ENCODE results near the gene CNTNAP2. TPM values are rescaled to one million over a fixed set of nuclear protein-coding genes. Genes with fewer than 3 reads are reported as not detected.

Gene CNTNAP2
- total and polyA plus RNA-seq, 12 donors = 0.07 to 0.77 (median 0.24) TPM

DNA sequence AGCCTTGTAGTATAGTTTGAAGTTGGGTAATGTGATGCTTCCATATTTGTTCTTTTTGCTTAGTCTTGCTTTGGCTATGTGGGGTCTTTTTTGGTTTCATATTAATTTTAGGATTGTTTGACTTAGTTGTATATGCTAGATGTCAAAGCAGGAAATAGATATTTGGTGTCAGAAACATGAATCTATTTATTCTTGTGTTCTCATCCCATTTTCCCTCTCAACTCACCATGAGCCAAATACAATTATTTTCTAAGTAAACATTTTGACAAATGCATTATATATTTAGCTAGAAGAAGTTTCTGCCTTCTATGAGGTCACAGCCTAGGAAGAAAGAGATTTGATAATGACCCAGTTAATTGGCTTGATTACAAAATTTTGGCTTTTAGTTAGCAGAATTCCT is 1313.4 kb downstream of the CNTNAP2 start:
- TF ChIP-seq, protein P1, sequence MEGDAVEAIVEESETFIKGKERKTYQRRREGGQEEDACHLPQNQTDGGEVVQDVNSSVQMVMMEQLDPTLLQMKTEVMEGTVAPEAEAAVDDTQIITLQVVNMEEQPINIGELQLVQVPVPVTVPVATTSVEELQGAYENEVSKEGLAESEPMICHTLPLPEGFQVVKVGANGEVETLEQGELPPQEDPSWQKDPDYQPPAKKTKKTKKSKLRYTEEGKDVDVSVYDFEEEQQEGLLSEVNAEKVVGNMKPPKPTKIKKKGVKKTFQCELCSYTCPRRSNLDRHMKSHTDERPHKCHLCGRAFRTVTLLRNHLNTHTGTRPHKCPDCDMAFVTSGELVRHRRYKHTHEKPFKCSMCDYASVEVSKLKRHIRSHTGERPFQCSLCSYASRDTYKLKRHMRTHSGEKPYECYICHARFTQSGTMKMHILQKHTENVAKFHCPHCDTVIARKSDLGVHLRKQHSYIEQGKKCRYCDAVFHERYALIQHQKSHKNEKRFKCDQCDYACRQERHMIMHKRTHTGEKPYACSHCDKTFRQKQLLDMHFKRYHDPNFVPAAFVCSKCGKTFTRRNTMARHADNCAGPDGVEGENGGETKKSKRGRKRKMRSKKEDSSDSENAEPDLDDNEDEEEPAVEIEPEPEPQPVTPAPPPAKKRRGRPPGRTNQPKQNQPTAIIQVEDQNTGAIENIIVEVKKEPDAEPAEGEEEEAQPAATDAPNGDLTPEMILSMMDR (IDR thresholded peaks at IDR 0.05) = no peak
- Histone ChIP-seq H3K27ac (no peak overlapping the region), H3K4me1 (no peaks in the 10 kb centered on the region), H3K36me3 (no peaks in the 10 kb centered on the region), H3K4me3 (no peak overlapping the region), H3K27me3 (no peaks in the 10 kb centered on the region), H3K9me3 (peaks cover 0 to 28% (median 3%) of the 10 kb centered on the region in 11 donors)
- DNase-seq = no peak
- intact Hi-C loops (cut with DNase I) = loop anchor here in 1 of 10 donors (5.0 kb wide), 1 partner anchor 42 kb away; no protein-coding TSS in a partner anchor
- ATAC-seq = no peak

DNA sequence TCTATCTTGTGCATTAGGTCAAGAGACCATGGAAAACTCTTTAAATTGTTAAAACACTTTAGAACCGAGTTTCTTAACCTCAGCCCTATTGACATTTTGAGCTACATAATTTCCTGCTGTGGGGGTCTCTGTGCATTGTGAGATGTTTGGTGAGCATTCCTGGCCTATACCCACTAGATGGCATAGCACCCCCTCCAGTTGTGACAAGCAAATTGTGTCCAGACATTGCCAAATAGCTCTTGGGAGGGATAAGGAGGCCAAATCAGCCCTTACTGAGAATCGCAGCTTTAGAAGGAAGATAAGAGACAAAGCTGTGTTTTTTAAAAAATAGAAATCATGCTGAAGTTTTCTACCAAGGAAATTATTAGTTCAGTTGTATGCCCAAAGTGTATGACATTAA is 1315.5 kb downstream of the CNTNAP2 start:
- intact Hi-C loops (cut with DNase I) = loop anchor here in 1 of 10 donors (5.0 kb wide), 1 partner anchor 40 kb away; no protein-coding TSS in a partner anchor
- ATAC-seq = no peak
- Histone ChIP-seq H3K4me1 (no peaks in the 10 kb centered on the region), H3K9me3 (peaks cover 0 to 25% (median under 1%) of the 10 kb centered on the region in 11 donors), H3K27ac (no peak overlapping the region), H3K36me3 (no peaks in the 10 kb centered on the region), H3K27me3 (no peaks in the 10 kb centered on the region), H3K4me3 (no peak overlapping the region)
- 15 to 19% methylated on average over 2 of the region's 2 CpGs for WGBS, 2 donors
- TF ChIP-seq, protein P1 (IDR thresholded peaks at IDR 0.05) = no peak
- DNase-seq = no peak

DNA sequence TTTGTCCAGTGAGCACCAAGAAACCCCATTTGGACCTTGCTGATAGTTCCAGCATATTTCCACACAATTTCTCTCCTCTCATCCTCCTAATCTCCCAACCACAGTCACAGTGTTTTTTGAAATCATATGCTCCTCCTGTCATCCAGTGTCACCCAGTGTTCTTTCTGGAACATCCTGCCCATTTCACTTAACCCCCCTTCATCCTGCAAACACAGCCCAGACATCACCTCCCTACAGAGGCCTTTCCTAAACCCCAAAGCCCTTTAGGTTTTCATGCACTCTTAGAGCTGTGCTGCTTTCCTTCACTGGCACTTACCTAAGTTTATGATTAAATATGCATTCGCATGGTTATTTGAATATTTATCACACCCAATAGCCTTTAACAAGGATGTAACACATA is 1316.0 kb downstream of the CNTNAP2 start:
- 80 to 81% methylated on average over 1 of the region's 1 CpG for WGBS, 2 donors

DNA sequence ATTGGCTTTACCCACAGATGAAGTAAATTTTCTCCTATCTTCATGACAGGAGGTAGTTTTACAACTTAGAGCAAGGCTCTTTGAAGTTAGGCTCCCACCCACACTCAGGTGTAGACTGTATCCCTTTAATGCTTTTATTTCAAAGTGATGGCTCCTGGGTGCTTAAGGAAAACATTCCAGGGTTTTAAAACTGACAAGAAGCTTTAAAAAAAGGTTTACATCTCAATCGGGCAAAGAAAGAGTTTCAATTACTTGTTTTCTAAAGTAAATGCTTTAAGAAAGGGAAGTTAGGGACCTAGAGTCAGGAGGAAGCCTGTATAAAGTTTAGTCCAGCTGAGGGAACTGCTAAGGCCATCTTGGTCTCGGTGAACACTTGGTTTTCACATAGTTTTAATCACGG is 1320.1 kb downstream of the CNTNAP2 start:
- intact Hi-C loops (cut with DNase I) = no loop called here
- 38 to 44% methylated on average over 3 of the region's 3 CpGs for WGBS, 2 donors

More for the DNA sequence above, 1316.0 kb downstream of the CNTNAP2 start:
- Histone ChIP-seq H3K4me1 (no peaks in the 10 kb centered on the region), H3K9me3 (peaks cover 0 to 20% (median 0%) of the 10 kb centered on the region in 11 donors), H3K36me3 (no peaks in the 10 kb centered on the region), H3K27me3 (no peaks in the 10 kb centered on the region), H3K4me3 (no peak overlapping the region), H3K27ac (no peak overlapping the region)
- TF ChIP-seq, protein P1 (IDR thresholded peaks at IDR 0.05) = no peak
- DNase-seq (no peak), ATAC-seq (no peak)
- intact Hi-C loops (cut with DNase I) = loop anchor here in 1 of 10 donors (5.0 kb wide), 1 partner anchor 40 kb away; no protein-coding TSS in a partner anchor

More for the DNA sequence above, 1320.1 kb downstream of the CNTNAP2 start:
- H3K9me3 ChIP-seq = peaks cover 0 to 23% (median 9%) of the 10 kb centered on the region in 11 donors
- H3K27me3 ChIP-seq = no peaks in the 10 kb centered on the region
- no peak overlapping the region for H3K27ac ChIP-seq
- H3K4me1 ChIP-seq = no peaks in the 10 kb centered on the region
- TF ChIP-seq, protein P1 (IDR thresholded peaks at IDR 0.05) = no peak
- DNase-seq (no peak), ATAC-seq (no peak)
- H3K36me3 ChIP-seq = no peaks in the 10 kb centered on the region
- no peak overlapping the region for H3K4me3 ChIP-seq

All from heart right ventricle (tissue), 16 donors.